Epidermal melanocyte (primary cell): ENCODE measurements around the gene PPP1R27.
A peak's percentile ranks its signal among the peaks of the same experiment; 100 is the strongest.

Experiments used
- DNase-seq: peaks from one replicate; pipeline ENCODE4 v3.0.0; 2011; ENCODE audit warnings: low spot score; ENCODE audit not compliant: insufficient read length

PPP1R27 gene

DNA sequence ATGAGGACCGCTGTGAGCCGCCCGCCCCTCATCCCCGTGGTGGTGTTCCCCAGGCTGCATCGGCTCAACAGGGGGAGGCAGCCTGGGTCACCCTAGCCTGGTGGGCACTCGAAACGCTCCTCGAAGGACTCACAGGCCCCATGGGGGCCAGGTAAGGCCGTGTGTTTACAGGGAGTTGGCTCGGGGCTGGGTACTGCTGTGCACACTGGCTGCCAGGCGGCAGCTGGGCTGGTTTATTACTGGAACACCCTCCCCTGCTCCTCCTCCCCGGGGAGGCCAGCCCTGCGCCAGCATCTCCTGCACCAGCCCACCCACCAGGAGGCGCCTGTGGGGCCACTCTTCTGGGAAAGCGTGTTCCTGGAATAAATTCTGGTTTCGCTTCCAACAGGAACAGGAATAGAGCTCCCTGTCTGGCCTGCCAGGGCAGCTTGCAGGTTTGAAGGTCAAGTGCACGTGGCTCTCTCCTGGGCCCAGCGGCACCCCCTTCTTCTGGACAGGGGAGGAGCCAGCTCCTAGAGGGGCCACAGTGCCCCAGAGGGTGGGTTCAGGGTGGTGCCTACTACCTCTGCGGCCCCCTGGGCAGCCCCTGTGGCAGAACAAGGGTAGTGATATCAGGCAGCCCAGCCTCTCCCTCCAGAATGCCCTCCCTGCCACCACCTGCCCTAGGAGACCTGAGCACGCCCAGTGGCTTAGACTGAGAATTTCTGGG lies 13.1 kb downstream of the PPP1R27 start:
- peak; percentile 74 for DNase-seq

GRCh38 chr17:81821147-81821546 lies 13.7 kb downstream of the PPP1R27 start:
- no peak for DNase-seq

DNA sequence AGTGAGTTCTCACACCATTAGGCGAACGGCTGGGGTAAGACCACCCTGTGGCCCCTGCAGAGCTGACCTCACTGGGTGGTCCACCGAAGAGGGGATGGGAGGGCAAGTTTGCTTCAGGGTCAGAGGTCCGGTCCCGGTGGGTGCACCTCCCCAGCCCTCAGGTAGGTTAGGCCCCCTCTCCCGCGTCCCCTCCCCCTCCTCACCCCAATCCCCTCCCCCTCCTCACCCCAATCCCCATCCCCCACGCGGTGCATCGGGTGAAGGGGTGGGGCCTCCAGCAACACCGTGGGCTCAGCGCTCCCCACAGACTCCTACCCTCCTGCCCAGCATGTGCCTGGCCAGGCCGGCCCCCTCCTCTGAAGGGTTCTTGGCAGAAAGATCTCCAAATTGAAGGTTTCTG lies 15.1 kb downstream of the PPP1R27 start:
- no peak for DNase-seq

- no peak for DNase-seq
These were observed 17.1 kb downstream of the PPP1R27 start for GRCh38 chr17:81817758-81818147.

DNA sequence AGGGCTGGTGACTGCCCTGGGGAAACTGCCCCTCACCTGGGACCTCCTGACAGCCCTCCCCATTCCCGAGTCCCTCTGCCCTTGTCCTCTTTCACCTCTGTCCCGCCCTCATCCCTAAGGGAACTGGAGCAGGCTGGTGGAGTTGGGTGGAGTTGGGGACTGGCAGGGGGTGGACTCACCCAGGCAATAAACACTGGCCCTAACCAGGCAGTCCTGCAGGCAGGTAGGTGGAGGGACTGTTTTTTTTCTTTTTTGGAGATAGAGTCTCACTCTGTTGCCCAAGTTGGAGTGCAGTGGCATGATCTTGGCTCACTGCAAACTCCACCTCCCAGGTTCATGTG lies 19.2 kb downstream of the PPP1R27 start:
- no peak for DNase-seq

DNA sequence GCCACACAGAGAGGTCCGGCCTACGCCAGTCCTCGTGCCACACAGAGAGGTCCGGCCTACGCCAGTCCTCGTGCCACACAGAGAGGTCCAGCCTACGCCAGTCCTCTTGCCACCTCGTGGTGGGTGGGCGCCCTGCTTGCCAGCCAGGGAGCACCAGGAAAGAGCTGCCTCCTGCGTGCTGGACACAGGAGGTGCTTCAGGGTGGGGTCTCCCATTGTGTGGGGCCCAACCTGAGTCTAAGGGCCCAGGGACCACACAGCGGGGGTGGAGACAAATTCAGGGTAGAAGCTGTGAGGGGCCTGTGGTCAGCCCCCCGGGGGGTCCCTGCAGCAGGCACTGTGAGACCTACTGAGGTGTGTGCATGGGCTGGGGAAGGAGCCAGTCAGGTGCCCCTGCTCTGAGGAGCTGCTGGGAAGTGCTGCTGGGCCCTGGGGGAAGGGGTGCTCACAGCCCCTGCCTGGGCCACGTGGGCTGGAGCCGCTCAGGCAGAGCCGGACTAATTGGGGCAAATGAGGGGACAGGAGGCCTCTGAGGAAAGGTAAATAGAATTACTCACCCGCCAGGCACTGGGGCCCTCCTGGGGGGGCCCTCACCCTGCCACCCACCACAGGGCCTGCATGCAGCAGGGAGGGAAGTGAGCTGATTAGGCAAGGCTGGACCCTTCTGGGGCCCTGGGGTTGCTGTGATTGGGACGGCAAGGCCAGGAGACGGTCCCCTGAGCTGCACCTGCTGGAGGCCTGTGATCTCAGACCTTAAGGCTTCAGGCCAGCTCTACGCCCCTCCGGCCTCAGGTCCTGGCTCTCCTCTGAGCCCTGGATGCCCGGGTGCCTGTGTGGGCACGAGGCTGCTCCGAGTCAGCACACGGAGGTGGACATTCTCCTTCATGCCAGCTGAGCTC lies 19.9 kb downstream of the PPP1R27 start:
- DNase-seq: no peak

DNA sequence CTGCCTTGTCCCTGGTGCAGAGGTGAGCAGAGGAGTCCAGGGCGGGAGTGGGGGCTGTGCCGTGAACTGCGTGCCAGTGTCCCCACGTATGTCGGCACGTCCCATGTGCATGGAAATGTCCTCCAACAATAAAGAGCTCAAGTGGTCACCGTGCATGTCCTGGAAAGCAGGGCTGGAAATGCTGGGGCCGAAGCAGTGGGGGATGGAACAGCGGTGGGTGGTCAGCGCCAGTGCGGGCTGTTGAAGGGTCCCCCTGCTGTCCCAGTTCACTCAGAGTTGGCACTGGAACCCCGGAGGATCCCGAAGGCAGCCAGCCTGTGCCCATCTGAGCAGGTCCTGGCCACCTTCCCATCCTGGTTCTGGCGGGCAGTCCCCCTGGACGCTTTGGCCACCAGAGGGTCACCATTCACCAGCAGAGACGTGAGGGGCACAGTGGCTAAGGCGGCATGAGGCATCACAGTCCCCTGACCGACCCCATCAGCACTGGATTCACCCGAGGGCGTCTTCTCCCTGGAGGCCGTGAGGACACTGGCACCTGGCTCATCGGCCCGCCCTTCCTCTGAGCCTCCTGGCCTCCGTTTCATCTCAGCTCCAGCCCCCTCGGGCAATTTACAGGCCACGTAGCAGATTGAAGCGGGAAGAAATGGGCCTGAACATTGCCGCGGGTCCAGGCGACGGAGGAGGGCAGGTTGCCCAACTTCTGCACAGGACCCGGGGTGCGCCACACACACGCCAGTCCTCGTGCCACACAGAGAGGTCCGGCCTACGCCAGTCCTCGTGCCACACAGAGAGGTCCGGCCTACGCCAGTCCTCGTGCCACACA lies 20.8 kb downstream of the PPP1R27 start:
- no peak for DNase-seq

- DNase-seq: no peak
These were observed 21.5 kb downstream of the PPP1R27 start for GRCh38 chr17:81813371-81813684.

DNA sequence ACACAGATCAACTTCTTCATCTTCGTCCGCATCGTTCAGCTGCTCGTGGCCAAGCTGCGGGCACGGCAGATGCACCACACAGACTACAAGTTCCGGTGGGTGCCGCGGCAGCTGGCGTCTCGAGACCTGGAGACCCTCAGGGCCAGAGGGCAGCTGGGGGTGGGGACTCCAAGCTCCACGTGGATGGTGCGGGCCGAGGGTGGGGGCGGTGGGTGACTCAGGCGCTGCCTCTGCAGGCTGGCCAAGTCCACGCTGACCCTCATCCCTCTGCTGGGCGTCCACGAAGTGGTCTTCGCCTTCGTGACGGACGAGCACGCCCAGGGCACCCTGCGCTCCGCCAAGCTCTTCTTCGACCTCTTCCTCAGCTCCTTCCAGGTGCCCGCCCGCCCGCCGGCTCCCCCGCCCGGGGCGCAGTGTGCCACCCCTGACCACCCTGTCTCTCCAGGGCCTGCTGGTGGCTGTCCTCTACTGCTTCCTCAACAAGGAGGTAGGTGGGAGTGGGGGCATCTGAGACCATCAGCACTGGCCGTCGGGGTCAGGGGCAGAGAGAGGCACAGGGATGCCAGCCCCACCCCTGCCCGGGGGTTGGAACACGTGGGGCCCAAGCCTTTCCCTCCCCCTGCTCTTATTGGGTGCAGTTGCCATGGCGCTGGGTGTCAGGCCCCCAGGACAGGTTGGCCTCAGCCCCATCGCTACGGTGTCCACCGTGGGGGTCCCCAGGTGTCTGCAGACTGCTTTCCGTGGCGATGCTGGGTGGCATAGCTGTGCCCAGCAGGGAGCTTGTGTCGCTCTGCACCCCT lies 22.1 kb downstream of the PPP1R27 start:
- no peak for DNase-seq

GRCh38 chr17:81811705-81812570 lies 22.9 kb downstream of the PPP1R27 start:
- DNase-seq: no peak

DNA sequence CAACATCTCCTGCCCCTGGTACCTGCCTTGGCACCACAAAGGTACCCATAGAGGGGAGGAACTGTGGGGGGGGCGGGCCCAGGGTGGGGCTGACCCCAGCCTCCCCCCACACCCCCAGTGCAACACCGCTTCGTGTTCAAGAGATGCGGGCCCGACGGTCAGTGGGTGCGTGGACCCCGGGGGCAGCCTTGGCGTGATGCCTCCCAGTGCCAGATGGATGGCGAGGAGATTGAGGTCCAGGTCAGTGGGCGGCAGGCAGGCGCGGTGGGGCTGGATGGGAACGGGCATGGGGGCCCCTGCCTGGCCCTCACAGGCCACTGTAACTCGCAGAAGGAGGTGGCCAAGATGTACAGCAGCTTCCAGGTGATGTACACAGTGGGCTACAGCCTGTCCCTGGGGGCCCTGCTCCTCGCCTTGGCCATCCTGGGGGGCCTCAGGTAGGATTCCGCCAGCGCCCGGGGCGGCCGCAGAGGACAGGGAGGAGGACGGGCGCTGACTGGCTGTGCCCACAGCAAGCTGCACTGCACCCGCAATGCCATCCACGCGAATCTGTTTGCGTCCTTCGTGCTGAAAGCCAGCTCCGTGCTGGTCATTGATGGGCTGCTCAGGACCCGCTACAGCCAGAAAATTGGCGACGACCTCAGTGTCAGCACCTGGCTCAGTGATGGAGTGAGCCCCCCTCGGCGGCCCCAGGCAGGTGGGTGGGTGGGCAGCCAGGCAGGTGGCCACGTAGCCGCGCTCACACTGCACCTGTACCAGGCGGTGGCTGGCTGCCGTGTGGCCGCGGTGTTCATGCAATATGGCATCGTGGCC lies 23.8 kb downstream of the PPP1R27 start:
- DNase-seq: no peak

DNA sequence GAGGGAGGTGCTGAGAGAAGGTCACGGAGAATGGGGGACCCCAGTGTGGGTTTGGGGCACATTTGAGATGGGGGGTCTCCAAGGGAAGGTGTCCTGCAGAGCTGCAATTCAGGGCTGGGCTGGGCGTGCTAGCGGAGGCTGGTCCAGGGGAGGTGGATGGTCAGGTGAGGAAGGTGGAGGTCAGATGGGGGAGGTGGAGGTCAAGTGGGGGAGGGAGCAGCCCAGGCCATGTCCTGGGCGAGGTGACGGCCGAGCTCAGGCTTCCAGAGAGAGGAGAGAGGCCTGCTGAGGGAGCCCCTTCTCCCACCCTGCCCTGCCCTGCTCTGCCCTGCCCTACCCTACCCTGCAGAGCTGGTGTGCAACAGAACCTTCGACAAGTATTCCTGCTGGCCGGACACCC lies 24.4 kb downstream of the PPP1R27 start:
- no peak for DNase-seq

- no peak for DNase-seq
These were observed 25.3 kb downstream of the PPP1R27 start for GRCh38 chr17:81809556-81809998.

GRCh38 chr17:81808778-81809555 lies 25.9 kb downstream of the PPP1R27 start:
- DNase-seq: no peak

DNA sequence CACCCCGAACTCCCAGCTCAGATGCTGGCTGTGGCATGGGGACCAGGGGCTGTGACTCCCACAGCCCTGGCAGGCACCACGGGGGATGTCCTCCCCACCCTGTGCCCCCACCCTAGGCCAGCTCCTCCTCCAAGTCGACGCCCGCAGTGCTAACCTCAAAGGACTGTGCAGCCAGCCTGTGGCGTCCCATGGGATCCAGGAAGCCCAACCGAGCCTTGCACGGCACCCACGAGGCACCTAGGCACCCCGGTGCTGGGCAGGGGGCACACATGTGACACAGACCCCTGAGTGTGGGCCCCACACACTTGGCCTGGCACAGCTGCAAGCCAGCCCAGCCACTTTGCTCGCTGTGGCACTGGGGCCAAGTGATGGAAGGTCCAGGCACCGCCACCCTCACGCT lies 27.0 kb downstream of the PPP1R27 start:
- no peak for DNase-seq

- no peak for DNase-seq
These were observed 27.6 kb downstream of the PPP1R27 start for GRCh38 chr17:81807210-81807719.

GRCh38 chr17:81806461-81807209 lies 28.2 kb downstream of the PPP1R27 start:
- no peak for DNase-seq
